Stimulated activated CD4-positive, alpha-beta T cell treated with anti-CD3 and anti-CD28 coated beads, Interleukin-1b, Interleukin-23, amount 100 ng/mL, for 1 hour (primary cell): Measurements from ENCODE around the gene CBFB.

Experiments
- DNase-seq, 2 donors: peaks; one replicate each; pipeline ENCODE4 v3.0.0-alpha.2; 2020; ENCODE audit warnings: low read depth in 2 of 2

Gene CBFB

DNA sequence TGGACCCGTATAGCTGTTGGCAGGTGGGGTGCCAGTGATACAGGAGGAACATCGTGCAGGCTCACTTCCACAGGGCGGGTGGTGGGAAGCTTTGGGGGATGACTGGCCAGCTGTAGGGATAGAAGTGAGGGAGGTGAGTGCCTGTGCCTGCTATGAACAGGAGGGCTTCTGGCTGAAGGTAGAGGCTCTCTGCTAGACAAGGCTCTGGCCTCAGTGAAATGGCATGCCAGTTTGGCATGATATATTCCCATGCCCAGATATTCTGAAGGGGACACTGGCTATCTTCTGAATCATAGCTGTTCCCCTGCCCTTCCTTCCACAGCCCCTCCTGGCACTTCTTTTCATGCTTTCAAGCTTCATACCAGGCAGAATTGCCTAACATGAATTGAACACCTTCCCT, 99.9 kb downstream of the CBFB start:
- no peak for DNase-seq

DNA sequence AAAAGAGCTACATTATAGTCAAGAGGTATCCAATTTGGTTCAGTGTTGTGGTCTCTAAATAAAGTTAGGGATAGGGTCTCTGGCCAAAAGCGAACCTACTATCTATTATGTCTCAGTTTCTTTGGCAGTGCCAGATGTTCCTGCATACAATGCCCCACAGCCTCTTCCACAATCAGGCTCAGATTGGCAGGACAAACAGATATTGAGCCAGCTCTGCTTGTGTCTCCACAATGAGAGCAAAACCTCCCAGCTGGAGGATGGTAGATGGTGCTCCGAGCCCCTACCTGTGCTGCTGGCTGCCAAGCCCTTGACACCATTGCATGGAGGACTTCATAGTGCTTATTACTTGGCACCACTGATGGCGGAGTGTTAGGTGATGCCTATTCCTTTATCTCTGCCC, 100.5 kb downstream of the CBFB start:
- DNase-seq = no peak

DNA sequence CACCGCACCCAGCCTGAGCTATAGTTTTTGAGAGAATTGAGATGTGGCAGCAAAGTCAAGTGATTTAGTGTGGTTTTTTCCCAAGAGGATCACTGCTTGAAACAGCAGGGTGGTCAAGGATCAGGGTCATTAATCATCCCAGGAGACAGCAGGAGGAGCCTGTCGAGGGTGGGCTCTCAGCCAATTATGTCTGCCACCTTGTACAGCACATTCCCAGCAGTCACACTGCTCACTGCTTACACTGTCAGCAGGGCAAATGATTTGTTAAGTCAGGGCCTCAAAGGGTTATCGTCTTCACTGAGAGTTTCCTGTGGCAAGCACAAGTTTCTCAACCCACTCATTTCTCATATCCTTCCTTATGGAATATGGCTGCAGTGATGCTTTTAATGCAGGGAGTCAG, 108.7 kb downstream of the CBFB start:
- DNase-seq = no peak

DNA sequence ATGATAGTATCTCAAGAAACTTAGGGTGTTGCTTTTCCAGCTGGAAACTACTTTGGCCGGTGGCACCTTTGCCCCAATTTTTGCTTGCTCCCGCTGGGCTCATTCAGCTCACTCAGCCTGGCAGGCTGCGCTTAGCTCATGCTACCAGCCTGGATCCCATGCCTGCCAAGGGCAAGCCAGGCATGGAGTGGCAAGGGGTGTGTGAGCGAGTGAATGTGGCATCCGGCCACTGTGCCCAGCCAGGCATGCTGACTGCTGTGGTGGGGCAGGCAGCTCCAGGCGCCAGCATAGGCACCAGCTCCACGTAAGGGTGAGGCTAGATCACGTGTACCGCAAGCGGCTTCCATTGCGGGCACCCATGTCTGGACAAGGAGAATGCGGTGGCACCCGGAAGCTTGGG, 112.4 kb downstream of the CBFB start:
- DNase-seq = no peak

DNA sequence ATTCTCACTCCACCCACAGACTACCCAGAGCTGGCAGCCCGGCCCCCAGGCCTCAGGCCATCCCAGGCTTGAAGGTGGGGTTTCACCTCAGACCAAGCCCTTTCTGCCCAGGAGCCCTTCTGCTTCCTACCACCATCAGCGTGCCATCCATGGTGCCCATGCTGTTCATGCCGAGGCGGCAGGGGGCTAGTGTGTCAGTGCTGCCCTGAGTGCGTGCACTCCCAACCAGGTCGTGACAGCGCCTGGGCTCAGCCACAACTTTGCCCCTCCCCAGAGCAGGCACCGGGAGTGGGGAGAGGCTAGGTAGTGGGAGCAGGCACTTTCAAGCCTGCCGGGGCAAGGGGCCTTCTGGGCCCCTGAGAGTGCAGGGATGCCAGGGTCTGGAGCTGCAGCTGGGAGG, 113.4 kb downstream of the CBFB start:
- no peak for DNase-seq

DNA sequence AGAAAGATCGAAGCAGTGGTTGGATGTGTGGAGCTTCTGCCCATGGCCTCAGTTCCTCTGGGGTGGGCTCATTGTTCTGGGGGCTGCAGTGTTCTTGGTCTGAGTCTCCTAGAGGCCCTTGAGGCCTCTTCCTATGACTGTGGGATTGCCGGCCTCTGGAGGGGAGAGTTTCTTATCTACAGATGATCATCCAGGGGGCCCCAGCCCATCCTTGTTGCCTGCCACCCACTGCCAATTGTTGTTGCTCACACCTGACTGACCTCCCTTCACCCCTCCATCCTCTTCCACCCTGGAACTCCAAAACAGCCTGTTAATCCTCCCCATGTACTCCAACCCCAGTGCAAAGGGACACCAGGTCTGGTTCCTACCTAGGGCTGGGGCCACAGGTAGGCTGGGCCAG, 116.0 kb downstream of the CBFB start:
- no peak for DNase-seq

DNA sequence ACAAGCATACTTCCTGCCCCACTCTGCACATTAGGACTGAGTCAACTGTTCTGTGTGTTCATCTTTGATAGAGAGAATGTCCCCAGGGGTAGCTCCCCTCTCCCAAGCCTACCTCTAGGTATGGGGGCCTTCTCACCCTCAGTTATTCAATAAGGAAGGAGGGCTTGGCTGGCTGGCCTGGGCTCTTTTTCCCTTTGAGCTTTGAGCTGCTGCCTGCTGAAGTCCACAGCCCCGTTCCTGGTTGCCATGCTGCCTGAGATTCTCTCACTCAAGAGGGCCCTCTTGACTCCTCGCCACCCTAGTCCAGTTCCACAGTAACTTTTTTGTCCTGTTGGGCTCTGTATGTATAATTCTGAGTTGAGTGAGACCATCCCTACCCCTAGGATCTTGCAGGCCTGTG, 116.8 kb downstream of the CBFB start:
- no peak for DNase-seq

DNA sequence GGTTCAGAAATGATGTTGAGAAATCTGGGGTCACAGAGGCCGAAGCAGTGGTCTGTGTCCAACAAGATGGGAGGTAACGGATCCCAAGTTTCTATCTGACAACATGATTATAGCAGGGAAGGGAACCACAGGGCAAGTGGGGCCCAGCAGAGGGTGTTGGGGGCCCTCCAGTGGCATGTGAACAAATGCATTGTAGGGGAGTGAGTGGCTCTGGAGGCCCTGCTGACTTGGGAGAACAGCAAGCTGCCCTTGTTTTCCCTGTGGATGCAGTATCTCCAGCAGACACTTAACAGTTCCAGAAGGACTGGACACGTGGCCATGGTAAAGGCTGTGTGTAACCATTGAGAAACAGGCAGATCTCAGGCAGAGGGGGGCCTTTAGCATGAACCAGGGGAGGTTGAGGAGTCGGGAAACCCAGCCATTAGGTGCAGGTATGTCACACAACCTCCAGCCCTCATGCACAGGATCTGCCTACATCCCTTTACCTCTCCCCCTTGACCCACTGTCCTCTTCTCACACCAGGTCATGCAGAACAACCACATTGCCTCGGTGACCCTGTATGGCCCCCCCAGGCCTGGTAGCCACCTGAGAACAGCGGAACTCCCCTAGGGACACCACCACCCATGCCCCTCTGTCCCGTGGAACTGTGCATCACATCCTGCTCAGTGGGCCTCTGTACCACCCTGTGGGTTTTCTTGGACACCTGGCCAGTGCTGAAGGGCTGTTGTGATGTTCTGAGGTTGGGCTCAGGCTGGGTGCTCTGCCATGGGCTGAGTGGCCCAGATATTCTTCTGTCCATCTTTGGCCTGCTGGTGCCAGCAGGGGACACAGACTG, 117.8 kb downstream of the CBFB start:
- DNase-seq = no peak

DNA sequence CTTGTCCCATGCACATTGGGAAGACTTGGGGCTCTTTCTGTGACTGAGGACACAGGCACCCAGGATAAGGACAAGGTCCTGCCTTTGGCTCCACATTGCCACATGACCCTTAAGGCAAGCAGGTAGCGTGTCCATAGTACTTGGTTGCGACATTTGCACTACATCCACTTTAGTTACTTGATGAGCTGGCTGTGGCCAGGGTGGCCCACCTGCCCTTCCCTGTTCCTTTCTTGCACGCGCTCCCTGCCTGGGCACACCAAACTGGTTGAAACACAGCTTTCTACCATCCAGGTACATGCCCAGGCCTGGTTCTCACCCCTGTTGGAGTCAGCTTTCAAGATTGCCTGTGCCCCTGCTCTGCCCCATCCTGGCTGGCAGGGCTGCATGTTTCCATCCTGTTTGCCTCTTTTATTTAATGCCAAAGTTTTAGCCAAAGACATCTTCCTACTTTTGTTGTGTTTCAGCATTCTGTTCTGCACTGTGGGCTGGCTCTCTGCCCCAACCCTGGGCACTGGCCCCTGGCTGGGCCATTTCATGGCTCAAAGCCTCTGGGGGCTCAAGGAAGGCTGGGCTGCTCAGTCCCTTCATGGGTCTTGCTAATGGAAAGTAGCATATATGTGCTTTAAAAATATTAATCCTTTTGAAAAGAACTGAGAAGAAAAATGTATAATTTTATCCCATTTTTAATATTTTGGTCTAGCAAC, 118.6 kb downstream of the CBFB start:
- no peak for DNase-seq

DNA sequence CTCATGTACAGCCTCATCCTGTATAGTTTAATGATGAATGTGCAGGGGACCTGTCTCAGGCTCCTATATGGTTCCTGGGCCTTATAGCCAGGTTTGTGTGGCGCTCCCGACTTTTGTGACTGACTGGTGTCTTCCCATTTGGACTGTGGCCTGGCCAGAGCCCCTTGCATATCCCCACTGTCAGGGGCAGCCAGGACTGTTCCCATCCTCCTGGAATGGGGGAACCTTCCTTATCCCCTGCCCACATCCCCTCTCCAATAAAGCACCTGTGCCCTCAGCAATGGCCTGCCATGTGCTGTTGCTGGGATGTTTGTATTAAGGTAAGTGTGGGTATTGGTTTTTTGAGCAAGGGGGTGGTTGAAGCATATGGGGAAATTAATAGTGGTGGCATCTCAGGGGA, 119.3 kb downstream of the CBFB start:
- no peak for DNase-seq

DNA sequence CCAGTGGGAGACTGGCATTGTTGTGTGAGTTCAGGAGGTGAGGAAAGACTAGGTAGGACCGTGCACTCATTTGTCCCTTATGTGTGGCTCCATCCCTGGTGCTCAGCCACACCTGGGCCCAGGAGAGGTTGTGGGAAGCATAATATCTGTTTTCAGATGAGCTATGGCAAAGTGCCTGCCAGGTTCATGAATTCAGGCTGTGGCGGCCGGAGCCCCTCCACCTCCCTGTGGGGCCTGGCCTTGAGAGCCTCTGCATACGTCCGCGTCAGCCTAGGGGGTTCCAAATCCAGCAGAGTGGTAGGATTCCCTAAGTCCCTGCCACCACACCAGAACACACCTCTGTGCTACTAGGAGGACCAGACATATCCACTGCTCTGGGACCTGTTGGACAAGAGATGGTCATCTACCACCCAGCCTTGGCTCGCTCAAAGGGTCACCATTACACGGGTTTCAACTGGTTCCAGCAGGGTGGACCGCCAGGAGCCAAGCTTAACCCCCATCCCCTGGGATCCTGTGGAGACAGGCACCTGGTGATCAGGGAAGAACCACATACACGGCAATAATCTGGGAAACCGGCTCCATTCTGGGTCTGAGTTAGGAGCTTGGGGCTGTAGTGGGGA, 119.8 kb downstream of the CBFB start:
- no peak for DNase-seq

DNA sequence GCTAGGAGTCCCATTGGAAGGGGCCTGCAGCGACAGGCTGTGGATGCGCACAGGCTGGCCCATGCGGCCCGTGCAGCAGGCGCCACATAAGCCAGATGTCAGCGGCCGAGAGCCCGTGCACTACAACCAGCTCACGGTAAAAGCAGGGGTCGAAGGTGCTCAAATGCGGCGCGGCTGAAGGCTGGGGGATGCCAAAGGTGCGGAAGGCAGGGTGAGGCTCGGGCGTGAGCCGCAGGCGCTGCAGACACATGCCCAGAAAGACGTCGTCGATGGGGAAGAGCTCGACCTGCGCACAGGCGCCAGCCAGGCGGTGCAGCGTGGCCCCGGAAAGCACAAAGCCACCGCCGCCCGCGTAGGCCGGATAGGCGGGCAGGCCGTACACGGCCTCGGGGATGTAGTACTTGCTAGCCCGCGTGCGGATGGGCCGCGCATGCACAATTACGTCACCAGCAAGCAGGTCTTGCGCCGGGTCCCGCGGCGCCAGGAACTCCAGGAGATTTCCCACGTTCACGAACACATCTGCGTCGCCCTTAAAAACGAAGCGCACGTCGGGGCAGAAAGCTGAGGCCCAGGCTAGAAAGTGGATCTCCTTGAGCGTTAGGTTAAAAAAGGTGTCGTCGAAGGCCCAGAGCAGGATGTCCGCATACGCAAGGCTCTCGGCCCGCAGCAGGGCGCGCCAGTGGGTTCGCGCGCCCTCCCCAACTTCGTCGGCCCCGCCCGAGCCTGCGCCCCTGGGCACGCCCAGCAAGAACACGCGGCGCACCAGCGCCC, 120.5 kb downstream of the CBFB start:
- no peak for DNase-seq

DNA sequence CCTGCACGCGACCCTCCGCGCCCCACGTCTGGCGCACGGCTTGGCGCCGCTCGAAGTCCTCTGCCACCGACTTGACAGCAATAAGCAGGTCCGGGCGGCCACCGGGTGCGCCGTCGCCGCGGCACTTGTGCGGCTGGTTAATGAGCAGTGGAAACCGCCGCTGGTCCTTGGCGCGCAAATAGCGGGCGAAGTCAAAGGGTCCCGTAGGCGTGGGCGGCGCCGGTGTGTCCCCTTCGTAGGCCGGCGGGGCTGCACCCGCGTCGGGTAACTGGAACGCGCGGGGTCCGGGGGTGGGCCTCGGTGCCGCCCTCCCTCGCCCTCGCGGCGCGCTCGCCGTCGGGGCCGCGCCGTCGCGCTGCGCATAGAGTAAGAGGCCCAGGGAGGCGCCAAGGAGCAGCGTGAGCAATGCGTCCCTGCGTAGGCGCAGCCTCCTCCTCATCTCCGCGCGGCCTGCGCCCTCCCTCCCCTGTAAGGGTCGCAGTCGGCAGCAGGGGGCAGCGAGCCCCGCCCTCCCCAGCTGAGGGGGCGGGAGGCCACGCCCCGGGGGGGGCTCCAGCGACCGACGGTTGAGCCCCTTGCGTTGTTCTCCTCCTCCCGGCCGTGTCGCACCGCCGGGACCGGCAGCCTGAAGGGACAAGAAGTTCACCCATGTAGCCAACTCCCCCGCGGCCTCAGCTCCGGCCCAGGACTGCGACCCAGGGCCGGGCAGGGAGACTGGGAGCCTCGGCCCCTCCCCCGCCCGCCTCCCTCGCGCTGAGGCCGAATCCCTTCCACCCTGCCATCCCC, 121.3 kb downstream of the CBFB start:
- DNase-seq = no peak
